ENCODE results near the gene HMGXB4. TPM values are rescaled to one million over a fixed set of nuclear protein-coding genes. Genes with fewer than 3 reads are reported as not detected.

HMGXB4 gene
- total RNA-seq, 4 donors from 2014 or later: 25.0 to 45.9 (median 29.2) TPM

- DNase-seq: no peak
- H3K4me3 ChIP-seq: no peak overlapping the region
- H3K4me1 ChIP-seq: peaks cover 0 to 4% (median 1%) of the 10 kb centered on the region in 4 donors
- no peaks in the 10 kb centered on the region for H3K9me3 ChIP-seq
- H3K27me3 ChIP-seq: no peaks in the 10 kb centered on the region
- TF ChIP-seq POLR2A (IDR thresholded peaks at IDR 0.05) (no peak), CTCF (IDR thresholded peaks at IDR 0.05) (no peak)
- no peak overlapping the region for H3K27ac ChIP-seq
- peaks cover 0 to 97% (median 0%) of the 10 kb centered on the region in 3 donors for H3K36me3 ChIP-seq
Measured at GRCh38 chr22:35335468-35335867, 78.2 kb downstream of the HMGXB4 start.

- DNase-seq: no peak
- no peak overlapping the region for H3K27ac ChIP-seq
Measured at GRCh38 chr22:35335936-35336781, 78.9 kb downstream of the HMGXB4 start.

GRCh38 chr22:35337932-35338331 is 80.6 kb downstream of the HMGXB4 start:
- H3K4me1 ChIP-seq: no peaks in the 10 kb centered on the region
- H3K4me3 ChIP-seq: no peak overlapping the region
- DNase-seq: no peak
- H3K27me3 ChIP-seq: no peaks in the 10 kb centered on the region
- no peaks in the 10 kb centered on the region for H3K9me3 ChIP-seq
- TF ChIP-seq CTCF (IDR thresholded peaks at IDR 0.05): no peak
- no peak for TF ChIP-seq POLR2A (IDR thresholded peaks at IDR 0.05)
- no peak overlapping the region for H3K27ac ChIP-seq
- peaks cover 0 to 95% (median 0%) of the 10 kb centered on the region in 3 donors for H3K36me3 ChIP-seq

More at GRCh38 chr22:35335936-35336781, 78.9 kb downstream of the HMGXB4 start:
- peaks cover 0 to 97% (median 0%) of the 10 kb centered on the region in 3 donors for H3K36me3 ChIP-seq
- no peak for TF ChIP-seq CTCF (IDR thresholded peaks at IDR 0.05)
- no peak for TF ChIP-seq POLR2A (IDR thresholded peaks at IDR 0.05)
- H3K27me3 ChIP-seq: no peaks in the 10 kb centered on the region
- H3K4me1 ChIP-seq: no peaks in the 10 kb centered on the region
- H3K9me3 ChIP-seq: no peaks in the 10 kb centered on the region
- no peak overlapping the region for H3K4me3 ChIP-seq

GRCh38 chr22:35341090-35341874 is 84.0 kb downstream of the HMGXB4 start:
- peaks cover 0 to 90% (median 0%) of the 10 kb centered on the region in 3 donors for H3K36me3 ChIP-seq
- no peak overlapping the region for H3K27ac ChIP-seq
- no peak overlapping the region for H3K4me3 ChIP-seq

More at GRCh38 chr22:35341090-35341874, 84.0 kb downstream of the HMGXB4 start:
- Histone ChIP-seq H3K9me3 (no peaks in the 10 kb centered on the region), H3K27me3 (no peaks in the 10 kb centered on the region), H3K4me1 (no peaks in the 10 kb centered on the region)
- DNase-seq: no peak
- TF ChIP-seq POLR2A (IDR thresholded peaks at IDR 0.05) (no peak), CTCF (IDR thresholded peaks at IDR 0.05) (no peak)

All from Peyer's patch (tissue), 4 donors.